D721Med (cell line): Measurements from ENCODE around the gene PCDHB1.
"Not testable (repeated sequence)": the region's sequence is repeated elsewhere in the genome, so short reads cannot be mapped to it uniquely, and the experiment has no call there.

ENCODE experiments used
- DNase-seq: peaks from one replicate; pipeline ENCODE4 v3.0.0; 2011; ENCODE audit warnings: low spot score; ENCODE audit not compliant: insufficient read length
- FAIRE-seq: peaks from 2 replicates; lab custom pipeline; 2011; peaks lifted over from hg19 to GRCh38; lab: Jason Lieb, UNC
- TF ChIP-seq, protein P1 (sequence below): IDR thresholded peaks from 2 replicates; pipeline ENCODE4 v1.5.1; 2012; ENCODE audit warnings: mild to moderate bottlenecking, control low read depth; ENCODE audit not compliant: insufficient read depth; ENCODE audit errors: missing control alignments

Gene PCDHB1

DNA sequence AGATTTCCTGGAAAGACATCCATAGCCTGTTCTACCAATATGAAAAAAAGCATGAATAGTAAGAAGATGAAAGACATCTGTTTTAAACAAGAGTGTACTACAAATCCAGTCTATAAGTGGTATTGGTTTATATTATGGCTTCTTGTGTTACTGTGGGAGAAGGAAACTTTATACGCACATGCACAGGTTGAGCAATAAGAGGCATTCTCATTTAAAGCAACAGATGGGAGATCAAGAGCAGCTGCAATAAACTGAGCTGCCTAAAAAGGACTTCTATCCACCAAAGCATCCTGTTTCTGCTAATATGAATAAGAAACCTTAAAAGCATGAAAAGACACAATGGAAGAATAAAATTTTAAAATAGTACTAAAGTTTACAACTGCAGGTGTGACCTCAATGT, 8.6 kb upstream of the PCDHB1 start:
- DNase-seq (no peak), FAIRE-seq (no peak)
- TF ChIP-seq, protein P1, sequence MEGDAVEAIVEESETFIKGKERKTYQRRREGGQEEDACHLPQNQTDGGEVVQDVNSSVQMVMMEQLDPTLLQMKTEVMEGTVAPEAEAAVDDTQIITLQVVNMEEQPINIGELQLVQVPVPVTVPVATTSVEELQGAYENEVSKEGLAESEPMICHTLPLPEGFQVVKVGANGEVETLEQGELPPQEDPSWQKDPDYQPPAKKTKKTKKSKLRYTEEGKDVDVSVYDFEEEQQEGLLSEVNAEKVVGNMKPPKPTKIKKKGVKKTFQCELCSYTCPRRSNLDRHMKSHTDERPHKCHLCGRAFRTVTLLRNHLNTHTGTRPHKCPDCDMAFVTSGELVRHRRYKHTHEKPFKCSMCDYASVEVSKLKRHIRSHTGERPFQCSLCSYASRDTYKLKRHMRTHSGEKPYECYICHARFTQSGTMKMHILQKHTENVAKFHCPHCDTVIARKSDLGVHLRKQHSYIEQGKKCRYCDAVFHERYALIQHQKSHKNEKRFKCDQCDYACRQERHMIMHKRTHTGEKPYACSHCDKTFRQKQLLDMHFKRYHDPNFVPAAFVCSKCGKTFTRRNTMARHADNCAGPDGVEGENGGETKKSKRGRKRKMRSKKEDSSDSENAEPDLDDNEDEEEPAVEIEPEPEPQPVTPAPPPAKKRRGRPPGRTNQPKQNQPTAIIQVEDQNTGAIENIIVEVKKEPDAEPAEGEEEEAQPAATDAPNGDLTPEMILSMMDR: no peak

DNA sequence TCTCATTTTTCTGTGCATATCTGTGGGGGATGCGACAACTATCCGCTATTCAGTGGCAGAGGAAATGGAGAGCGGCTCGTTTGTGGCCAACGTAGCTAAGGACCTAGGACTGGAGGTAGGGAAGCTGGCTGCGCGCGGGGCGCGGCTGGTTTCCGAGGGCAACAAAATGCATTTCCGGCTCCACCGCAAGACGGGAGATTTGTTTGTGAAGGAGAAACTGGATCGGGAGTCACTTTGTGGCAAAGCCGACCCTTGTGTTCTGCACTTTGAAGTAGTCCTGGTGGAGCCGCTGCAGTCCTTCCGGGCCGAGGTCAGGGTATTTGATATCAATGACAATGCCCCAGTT, 320 bp downstream of the PCDHB1 start:
- FAIRE-seq: no peak
- no peak for DNase-seq
- TF ChIP-seq, protein P1: no peak

DNA sequence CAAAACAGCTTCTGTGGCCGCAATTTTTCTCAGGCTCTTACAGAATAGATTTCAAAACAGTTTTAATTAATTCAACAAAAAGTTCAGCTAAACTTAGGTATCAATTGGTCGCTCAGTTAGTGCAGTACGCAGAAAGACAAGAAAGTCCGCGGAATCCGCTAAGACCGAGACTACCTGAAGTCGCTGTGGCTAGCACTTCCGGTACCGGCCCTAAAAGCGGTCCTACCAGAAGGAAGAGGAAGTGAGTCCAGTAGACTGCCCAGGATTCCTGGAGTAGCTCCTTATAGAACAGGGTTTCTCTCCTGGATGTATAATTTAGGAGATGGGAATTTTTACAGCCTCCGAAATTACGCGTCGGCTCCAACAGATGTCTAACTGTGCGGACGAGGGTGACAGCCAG, 26.7 kb downstream of the PCDHB1 start:
- DNase-seq: no peak
- TF ChIP-seq, protein P1: no peak
- no peak for FAIRE-seq

DNA sequence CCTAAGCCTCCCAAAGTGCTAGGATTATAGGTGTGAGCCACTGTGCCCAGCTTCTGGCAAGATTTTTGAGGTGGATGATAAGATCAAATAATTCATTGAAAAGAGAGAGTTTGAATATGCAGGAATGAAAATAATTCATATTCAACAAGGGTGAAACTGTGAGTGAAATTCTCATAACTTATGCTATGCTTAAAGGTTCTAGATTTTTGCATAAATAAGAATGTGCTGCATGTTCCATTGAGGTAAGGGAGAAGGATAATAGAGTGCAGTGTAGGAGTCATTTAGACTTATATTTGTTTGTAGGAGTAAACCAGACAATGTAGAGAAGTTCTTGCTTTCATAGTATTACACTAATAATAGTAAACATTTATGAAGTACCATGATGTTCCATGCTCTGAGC, 31.1 kb downstream of the PCDHB1 start:
- TF ChIP-seq, protein P1: no peak
- no peak for FAIRE-seq
- DNase-seq: no peak

DNA sequence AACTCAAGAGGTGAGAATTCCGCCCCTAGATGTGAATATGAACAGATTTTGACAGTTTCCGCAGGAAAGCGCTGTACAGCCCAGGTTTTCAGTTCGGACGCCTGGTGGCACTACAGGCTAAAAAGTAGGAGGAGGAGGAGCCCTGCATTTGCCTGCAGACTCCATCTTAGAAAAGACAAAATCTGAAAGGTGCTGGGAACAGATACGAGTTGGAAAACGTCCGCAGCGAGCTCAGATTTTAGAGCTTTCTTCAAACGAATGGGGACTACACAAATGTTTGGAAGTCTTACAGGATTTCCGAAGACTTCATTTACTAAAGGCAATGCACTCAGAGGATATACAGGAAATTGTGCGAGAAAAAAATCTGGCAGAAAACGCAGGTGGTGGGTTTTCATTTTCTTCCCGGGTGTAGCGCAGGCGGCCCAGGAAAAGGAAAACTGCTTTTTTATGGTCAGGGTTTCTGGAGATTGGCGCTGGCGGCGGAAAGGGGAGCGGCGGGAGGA, 33.4 kb downstream of the PCDHB1 start:
- FAIRE-seq: no peak
- TF ChIP-seq, protein P1: no peak
- no peak for DNase-seq

DNA sequence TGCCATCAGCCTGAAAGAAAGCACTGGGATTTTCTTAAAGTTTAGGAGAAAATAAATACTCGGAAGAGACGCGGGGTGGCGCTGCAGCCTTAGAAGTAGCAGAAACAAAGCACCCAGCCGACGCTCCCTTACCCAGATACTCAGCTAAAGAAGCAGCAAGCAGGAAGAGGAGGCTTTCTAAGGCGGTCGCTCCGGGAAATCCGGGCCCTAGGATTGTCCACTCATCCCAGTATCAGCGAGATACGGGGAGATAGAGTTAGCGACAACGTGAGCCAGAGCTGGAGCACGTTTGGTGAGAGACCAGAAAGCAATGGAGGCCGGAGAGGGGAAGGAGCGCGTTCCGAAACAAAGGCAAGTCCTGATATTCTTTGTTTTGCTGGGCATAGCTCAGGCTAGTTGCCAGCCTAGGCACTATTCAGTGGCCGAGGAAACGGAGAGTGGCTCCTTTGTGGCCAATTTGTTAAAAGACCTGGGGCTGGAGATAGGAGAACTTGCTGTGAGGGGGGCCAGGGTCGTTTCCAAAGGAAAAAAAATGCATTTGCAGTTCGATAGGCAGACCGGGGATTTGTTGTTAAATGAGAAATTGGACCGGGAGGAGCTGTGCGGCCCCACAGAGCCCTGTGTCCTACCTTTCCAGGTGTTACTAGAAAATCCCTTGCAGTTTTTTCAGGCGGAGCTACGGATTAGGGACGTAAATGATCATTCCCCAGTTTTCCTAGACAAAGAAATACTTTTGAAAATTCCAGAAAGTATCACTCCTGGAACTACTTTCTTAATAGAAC, 43.5 kb downstream of the PCDHB1 start, which contains the start of gene PCDHB2:
PCDHB2 (plus strand) TSS at position 135 of the 782 bp plus-strand sequence; CDS start at position 311, 176 bp downstream.
- FAIRE-seq (no peak), DNase-seq (peak; percentile 26)
- TF ChIP-seq, protein P1: peak; percentile 74

DNA sequence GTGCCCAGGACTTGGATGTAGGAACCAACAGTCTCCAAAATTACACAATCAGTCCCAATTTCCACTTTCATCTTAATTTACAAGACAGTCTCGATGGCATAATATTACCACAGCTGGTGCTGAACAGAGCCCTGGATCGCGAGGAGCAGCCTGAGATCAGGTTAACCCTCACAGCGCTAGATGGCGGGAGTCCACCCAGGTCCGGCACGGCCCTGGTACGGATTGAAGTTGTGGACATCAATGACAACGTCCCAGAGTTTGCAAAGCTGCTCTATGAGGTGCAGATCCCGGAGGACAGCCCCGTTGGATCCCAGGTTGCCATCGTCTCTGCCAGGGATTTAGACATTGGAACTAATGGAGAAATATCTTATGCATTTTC, 44.1 kb downstream of the PCDHB1 start:
- TF ChIP-seq, protein P1: no peak
- FAIRE-seq: no peak
- no peak for DNase-seq

DNA sequence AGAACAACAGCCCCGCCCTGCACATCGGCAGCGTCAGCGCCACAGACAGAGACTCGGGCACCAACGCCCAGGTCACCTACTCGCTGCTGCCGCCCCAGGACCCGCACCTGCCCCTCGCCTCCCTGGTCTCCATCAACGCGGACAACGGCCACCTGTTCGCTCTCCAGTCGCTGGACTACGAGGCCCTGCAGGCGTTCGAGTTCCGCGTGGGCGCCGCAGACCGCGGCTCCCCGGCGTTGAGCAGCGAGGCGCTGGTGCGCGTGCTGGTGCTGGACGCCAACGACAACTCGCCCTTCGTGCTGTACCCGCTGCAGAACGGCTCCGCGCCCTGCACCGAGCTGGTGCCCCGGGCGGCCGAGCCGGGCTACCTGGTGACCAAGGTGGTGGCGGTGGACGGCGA, 45.0 kb downstream of the PCDHB1 start:
- FAIRE-seq, DNase-seq: not testable (repeated sequence)

DNA sequence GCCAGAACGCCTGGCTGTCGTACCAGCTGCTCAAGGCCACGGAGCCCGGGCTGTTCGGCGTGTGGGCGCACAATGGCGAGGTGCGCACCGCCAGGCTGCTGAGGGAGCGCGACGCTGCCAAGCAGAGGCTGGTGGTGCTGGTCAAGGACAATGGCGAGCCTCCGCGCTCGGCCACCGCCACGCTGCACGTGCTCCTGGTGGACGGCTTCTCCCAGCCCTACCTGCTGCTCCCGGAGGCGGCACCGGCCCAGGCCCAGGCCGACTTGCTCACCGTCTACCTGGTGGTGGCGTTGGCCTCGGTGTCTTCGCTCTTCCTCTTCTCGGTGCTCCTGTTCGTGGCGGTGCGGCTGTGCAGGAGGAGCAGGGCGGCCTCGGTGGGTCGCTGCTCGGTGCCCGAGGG, 45.4 kb downstream of the PCDHB1 start:
- not testable (repeated sequence) for FAIRE-seq, DNase-seq
